ENCODE data around the gene EPAS1. TPM values are rescaled to one million over a fixed set of nuclear protein-coding genes. Genes with fewer than 3 reads are reported as not detected.

The EPAS1 gene
- total and polyA plus RNA-seq, 2 of the 13 experiments (the other 11 are each of a cell fraction or from before 2014, with no cell fraction given): 47.1 to 182 TPM

DNA sequence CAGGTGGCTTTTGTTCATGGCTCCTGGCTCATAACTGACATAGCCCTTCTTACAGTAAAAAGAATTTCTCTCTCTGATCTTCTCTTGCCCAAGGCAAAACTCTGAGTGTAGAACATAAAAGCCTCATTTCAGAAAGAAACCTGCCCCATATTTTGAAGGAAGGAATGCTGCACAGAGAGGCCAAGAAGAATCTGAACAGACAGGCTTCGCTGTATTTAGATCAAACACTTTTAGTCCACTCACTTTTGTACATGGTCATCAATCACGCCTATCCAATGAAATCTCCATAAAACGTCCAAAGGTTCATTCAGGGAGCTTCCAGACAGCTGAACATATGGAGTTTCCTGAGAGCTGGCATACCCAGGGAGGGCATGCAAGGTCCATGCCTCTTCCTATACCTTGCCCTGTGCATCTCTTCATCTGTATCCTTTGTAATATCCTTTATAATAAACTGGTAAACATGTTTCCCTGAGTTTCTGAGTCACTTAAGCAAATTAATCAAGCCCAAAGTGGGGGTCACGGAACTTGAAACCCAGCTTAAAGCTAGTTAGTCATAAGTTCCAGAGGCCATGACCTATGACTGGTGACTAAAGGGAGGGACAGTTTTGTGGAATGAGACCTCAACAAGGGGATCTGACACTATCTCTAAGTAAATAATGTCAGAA is 119.7 kb downstream of the EPAS1 start (continued):
- TF ChIP-seq, protein P1, sequence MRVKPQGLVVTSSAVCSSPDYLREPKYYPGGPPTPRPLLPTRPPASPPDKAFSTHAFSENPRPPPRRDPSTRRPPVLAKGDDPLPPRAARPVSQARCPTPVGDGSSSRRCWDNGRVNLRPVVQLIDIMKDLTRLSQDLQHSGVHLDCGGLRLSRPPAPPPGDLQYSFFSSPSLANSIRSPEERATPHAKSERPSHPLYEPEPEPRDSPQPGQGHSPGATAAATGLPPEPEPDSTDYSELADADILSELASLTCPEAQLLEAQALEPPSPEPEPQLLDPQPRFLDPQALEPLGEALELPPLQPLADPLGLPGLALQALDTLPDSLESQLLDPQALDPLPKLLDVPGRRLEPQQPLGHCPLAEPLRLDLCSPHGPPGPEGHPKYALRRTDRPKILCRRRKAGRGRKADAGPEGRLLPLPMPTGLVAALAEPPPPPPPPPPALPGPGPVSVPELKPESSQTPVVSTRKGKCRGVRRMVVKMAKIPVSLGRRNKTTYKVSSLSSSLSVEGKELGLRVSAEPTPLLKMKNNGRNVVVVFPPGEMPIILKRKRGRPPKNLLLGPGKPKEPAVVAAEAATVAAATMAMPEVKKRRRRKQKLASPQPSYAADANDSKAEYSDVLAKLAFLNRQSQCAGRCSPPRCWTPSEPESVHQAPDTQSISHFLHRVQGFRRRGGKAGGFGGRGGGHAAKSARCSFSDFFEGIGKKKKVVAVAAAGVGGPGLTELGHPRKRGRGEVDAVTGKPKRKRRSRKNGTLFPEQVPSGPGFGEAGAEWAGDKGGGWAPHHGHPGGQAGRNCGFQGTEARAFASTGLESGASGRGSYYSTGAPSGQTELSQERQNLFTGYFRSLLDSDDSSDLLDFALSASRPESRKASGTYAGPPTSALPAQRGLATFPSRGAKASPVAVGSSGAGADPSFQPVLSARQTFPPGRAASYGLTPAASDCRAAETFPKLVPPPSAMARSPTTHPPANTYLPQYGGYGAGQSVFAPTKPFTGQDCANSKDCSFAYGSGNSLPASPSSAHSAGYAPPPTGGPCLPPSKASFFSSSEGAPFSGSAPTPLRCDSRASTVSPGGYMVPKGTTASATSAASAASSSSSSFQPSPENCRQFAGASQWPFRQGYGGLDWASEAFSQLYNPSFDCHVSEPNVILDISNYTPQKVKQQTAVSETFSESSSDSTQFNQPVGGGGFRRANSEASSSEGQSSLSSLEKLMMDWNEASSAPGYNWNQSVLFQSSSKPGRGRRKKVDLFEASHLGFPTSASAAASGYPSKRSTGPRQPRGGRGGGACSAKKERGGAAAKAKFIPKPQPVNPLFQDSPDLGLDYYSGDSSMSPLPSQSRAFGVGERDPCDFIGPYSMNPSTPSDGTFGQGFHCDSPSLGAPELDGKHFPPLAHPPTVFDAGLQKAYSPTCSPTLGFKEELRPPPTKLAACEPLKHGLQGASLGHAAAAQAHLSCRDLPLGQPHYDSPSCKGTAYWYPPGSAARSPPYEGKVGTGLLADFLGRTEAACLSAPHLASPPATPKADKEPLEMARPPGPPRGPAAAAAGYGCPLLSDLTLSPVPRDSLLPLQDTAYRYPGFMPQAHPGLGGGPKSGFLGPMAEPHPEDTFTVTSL (CRISPR knock-in tag; IDR thresholded peaks at IDR 0.05; ENCODE audit: borderline replicate concordance): peak; percentile 45; the same call in 1 of the 2 replicates
- no peak for TF ChIP-seq TBL1XR1 (IDR thresholded peaks at IDR 0.05; ENCODE audit: borderline replicate concordance, low read length, partially characterized antibody)
- peak; percentile 80; the same call in 1 of the 2 replicates for TF ChIP-seq ELF3 (CRISPR knock-in tag; IDR thresholded peaks at IDR 0.05)
- no peak for TF ChIP-seq ZNF12 (CRISPR knock-in tag; IDR thresholded peaks at IDR 0.05)
- no peak for TF ChIP-seq MBNL3 (CRISPR knock-in tag; conservative IDR thresholded peaks at IDR 0.05)
- no peak for TF ChIP-seq CHCHD3 (CRISPR knock-in tag; IDR thresholded peaks at IDR 0.05)
- TF ChIP-seq AGO1 (IDR thresholded peaks at IDR 0.05; ENCODE audit: low read depth, low read length, poor library complexity, severe bottlenecking): no peak
- no peak for TF ChIP-seq ZNF136 (CRISPR knock-in tag; IDR thresholded peaks at IDR 0.05; ENCODE audit: low read depth)
- TF ChIP-seq, protein P2, sequence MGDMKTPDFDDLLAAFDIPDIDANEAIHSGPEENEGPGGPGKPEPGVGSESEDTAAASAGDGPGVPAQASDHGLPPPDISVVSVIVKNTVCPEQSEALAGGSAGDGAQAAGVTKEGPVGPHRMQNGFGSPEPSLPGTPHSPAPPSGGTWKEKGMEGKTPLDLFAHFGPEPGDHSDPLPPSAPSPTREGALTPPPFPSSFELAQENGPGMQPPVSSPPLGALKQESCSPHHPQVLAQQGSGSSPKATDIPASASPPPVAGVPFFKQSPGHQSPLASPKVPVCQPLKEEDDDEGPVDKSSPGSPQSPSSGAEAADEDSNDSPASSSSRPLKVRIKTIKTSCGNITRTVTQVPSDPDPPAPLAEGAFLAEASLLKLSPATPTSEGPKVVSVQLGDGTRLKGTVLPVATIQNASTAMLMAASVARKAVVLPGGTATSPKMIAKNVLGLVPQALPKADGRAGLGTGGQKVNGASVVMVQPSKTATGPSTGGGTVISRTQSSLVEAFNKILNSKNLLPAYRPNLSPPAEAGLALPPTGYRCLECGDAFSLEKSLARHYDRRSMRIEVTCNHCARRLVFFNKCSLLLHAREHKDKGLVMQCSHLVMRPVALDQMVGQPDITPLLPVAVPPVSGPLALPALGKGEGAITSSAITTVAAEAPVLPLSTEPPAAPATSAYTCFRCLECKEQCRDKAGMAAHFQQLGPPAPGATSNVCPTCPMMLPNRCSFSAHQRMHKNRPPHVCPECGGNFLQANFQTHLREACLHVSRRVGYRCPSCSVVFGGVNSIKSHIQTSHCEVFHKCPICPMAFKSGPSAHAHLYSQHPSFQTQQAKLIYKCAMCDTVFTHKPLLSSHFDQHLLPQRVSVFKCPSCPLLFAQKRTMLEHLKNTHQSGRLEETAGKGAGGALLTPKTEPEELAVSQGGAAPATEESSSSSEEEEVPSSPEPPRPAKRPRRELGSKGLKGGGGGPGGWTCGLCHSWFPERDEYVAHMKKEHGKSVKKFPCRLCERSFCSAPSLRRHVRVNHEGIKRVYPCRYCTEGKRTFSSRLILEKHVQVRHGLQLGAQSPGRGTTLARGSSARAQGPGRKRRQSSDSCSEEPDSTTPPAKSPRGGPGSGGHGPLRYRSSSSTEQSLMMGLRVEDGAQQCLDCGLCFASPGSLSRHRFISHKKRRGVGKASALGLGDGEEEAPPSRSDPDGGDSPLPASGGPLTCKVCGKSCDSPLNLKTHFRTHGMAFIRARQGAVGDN (CRISPR knock-in tag; IDR thresholded peaks at IDR 0.05): no peak
- no peak for TF ChIP-seq SMAD9 (CRISPR knock-in tag; IDR thresholded peaks at IDR 0.05)
- TF ChIP-seq, protein P3, sequence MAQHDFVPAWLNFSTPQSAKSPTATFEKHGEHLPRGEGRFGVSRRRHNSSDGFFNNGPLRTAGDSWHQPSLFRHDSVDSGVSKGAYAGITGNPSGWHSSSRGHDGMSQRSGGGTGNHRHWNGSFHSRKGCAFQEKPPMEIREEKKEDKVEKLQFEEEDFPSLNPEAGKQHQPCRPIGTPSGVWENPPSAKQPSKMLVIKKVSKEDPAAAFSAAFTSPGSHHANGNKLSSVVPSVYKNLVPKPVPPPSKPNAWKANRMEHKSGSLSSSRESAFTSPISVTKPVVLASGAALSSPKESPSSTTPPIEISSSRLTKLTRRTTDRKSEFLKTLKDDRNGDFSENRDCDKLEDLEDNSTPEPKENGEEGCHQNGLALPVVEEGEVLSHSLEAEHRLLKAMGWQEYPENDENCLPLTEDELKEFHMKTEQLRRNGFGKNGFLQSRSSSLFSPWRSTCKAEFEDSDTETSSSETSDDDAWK (CRISPR knock-in tag; IDR thresholded peaks at IDR 0.05): no peak
- no peak for TF ChIP-seq ZNF30 (CRISPR knock-in tag; IDR thresholded peaks at IDR 0.05)
